NAMALWA (cell line): ENCODE results near the gene FAM229B.
A peak's percentile ranks its signal among the peaks of the same experiment; 100 is the strongest.

Experiments
- DNase-seq: peaks from one replicate; pipeline ENCODE4 v3.0.0-alpha.2; 2015; ENCODE audit warnings: low spot score

The FAM229B gene

DNA sequence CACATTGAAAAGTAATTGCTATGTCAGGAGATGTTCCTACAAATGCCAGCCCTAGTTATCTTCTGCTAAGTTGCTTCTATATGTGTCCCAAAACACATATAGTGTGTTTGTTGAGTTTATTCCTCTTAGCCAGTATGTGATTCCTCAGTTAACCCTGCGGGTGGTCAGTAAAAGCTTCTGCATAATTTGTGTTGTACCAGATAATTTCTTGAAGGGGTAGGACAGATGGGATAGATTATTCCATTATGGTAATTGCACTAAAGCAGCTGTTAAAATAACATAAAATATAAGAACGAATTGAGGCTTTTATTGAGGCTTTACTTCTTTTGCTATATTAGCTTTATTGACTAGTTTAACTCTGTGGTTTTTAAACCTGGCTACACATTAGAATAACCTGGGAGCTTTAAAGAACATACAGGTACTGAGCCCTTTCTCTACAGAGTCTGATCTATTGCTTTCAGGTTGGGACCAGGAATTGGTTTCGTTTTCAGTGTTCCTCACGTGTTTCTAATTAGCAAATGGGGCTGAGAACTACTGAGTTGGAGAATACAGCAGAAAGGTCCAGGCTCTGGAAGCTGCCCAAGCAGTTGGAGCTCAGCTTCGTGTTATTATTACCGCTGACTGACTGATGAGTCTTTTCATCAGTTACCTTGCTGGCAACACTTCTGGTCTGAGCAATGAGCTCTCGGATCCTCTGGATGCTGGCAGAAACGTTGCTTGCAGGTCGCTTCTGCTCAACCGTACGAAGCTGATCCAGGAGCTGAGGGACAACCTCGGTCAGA, 56.9 kb downstream of the FAM229B start:
- DNase-seq = peak; percentile 12

GRCh38 chr6:112145080-112145573, 57.7 kb downstream of the FAM229B start:
- no peak for DNase-seq

DNA sequence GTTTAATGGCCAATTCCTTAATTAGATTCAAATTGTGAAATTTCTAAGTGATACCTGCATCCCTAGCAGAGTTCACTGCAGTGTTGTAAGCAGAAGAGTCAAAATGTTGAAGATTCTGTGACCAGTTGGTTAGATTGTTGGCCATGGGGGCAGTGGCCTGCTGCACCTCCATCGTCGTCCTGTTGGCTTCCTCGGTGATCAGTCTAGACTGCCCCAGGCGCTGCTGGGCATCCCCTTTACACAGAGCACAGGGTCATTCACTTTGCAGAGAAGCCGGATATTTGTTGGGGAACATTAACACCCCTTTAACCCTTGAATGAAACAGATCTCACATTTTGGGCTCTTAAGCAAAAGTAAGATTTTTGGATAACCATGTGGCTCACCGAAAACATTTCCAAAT, 60.7 kb downstream of the FAM229B start:
- no peak for DNase-seq

- no peak for DNase-seq
Observed at GRCh38 chr6:112149236-112149635, 61.8 kb downstream of the FAM229B start.

- DNase-seq = no peak
Observed at GRCh38 chr6:112149719-112150263, 62.4 kb downstream of the FAM229B start.

- no peak for DNase-seq
Observed at GRCh38 chr6:112150363-112150762, 63.0 kb downstream of the FAM229B start.
